ENCODE results near the gene KCNH5.

KCNH5 gene

GRCh38 chr14:62687818-62688217, 357.4 kb downstream of the KCNH5 start:
- no peak overlapping the region for H3K4me3 ChIP-seq (ENCODE audit: control insufficient read depth, low read depth, low read length)
- no peak for TF ChIP-seq CTCF (conservative IDR thresholded peaks at IDR 0.05; ENCODE audit: control insufficient read depth, insufficient read depth, low read depth, low read length)
- DNase-seq (ENCODE audit: low read depth): no peak

GRCh38 chr14:62684376-62684775, 360.9 kb downstream of the KCNH5 start:
- no peak for DNase-seq (ENCODE audit: low read depth)
- H3K4me3 ChIP-seq (ENCODE audit: control insufficient read depth, low read depth, low read length): no peak overlapping the region
- TF ChIP-seq CTCF (conservative IDR thresholded peaks at IDR 0.05; ENCODE audit: control insufficient read depth, insufficient read depth, low read depth, low read length): no peak

- TF ChIP-seq CTCF (conservative IDR thresholded peaks at IDR 0.05; ENCODE audit: control insufficient read depth, insufficient read depth, low read depth, low read length): no peak
- no peak overlapping the region for H3K4me3 ChIP-seq (ENCODE audit: control insufficient read depth, low read depth, low read length)
- no peak for DNase-seq (ENCODE audit: low read depth)
Measured at GRCh38 chr14:62682208-62682607, 363.1 kb downstream of the KCNH5 start.

GRCh38 chr14:62674563-62675237, 370.6 kb downstream of the KCNH5 start:
- no peak overlapping the region for H3K4me3 ChIP-seq (ENCODE audit: control insufficient read depth, low read depth, low read length)
- no peak for DNase-seq (ENCODE audit: low read depth)
- TF ChIP-seq CTCF (conservative IDR thresholded peaks at IDR 0.05; ENCODE audit: control insufficient read depth, insufficient read depth, low read depth, low read length): no peak

GRCh38 chr14:62673014-62673755, 372.1 kb downstream of the KCNH5 start:
- TF ChIP-seq CTCF (conservative IDR thresholded peaks at IDR 0.05; ENCODE audit: control insufficient read depth, insufficient read depth, low read depth, low read length): no peak
- H3K4me3 ChIP-seq (ENCODE audit: control insufficient read depth, low read depth, low read length): no peak overlapping the region
- DNase-seq (ENCODE audit: low read depth): no peak

- TF ChIP-seq CTCF (conservative IDR thresholded peaks at IDR 0.05; ENCODE audit: control insufficient read depth, insufficient read depth, low read depth, low read length): no peak
- peak; percentile 20 for DNase-seq (ENCODE audit: low read depth)
- H3K4me3 ChIP-seq (ENCODE audit: control insufficient read depth, low read depth, low read length): no peak overlapping the region
Measured at GRCh38 chr14:62670526-62670925, 374.7 kb downstream of the KCNH5 start.
